ENCODE measurements around the gene ANKRD44.
A peak's percentile ranks its signal among the peaks of the same experiment; 100 is the strongest.

The ANKRD44 gene

DNA sequence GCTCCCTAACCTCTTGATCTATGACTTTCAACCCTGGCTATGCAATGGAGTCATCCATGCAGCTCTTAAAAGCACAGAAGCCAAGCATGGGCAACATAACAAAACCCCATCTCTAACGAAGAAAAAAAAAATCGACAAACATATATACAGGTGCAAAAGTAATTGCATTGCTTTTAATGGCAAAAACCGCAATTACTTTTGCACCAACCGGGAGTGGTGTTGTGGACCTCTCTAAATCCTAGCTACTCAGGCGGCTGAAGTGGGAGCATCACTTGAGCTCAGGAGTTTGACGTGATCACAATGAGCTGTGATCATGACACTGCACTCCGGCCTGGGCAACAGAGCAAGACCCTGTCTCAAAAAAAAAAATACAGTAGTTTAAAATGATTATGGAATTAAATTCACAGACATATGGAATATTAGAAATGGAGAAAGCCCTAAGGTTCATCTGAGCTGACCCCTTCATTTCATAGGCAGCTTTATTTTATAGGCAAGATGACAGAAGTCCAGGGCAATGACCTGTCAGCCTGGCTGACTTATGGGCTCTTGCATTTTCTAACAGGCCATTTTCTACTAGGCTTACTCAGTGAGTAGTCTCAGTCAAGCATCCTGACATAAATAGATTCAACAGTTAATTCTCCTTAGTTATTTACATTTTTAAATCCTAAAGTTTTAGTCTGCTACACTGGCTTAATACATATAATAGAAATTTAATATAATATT, 183.8 kb downstream of the ANKRD44 start:
- TF ChIP-seq, protein P1, sequence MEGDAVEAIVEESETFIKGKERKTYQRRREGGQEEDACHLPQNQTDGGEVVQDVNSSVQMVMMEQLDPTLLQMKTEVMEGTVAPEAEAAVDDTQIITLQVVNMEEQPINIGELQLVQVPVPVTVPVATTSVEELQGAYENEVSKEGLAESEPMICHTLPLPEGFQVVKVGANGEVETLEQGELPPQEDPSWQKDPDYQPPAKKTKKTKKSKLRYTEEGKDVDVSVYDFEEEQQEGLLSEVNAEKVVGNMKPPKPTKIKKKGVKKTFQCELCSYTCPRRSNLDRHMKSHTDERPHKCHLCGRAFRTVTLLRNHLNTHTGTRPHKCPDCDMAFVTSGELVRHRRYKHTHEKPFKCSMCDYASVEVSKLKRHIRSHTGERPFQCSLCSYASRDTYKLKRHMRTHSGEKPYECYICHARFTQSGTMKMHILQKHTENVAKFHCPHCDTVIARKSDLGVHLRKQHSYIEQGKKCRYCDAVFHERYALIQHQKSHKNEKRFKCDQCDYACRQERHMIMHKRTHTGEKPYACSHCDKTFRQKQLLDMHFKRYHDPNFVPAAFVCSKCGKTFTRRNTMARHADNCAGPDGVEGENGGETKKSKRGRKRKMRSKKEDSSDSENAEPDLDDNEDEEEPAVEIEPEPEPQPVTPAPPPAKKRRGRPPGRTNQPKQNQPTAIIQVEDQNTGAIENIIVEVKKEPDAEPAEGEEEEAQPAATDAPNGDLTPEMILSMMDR (IDR thresholded peaks at IDR 0.05; ENCODE audit: low read depth, low read length) = no peak
- DNase-seq (ENCODE audit: low read depth, low spot score) = no peak
- no peak overlapping the region for H3K4me3 ChIP-seq (ENCODE audit: low read depth, low read length)
- in situ Hi-C loops (cut with HindIII; ENCODE audit: low sequenced_read_pairs) = no loop called here

DNA sequence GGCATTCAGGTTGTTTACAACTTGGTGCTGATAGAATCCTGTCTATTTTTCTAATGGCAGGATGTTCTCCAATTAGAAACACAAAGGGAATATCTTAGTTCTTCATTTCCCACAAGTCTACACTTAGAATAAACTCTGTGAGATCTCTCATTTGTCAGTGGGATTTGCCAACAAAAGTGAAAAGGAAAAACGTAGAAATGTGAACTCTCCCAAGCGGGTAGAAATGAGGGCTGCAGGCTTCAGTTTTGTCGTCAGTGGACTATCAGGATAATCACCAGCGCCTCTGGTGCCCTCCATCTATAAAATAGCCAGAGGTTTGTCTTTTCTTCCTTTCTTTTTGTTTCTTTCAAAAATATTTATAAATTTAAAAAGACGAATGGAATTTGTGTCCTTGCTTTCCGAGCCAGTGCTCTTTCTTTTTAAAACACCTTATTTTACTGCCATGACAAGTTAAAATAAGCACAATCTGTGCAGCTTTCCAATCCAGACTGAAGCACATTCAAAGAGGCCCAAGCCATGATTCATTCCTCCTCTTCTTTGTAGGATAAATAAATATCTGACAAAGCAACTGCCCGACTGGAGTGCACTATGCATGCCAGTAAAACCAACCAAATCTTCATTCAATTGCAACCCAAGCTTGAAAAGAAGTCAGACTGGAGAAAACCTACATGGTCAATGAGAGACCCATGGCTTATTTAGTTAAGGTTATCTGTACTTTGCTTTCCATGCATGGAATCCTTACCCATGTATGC, 185.8 kb downstream of the ANKRD44 start:
- peak; percentile 80 for DNase-seq (ENCODE audit: low read depth, low spot score)
- in situ Hi-C loops (cut with HindIII; ENCODE audit: low sequenced_read_pairs) = no loop called here
- TF ChIP-seq, protein P1 (IDR thresholded peaks at IDR 0.05; ENCODE audit: low read depth, low read length) = no peak
- no peak overlapping the region for H3K4me3 ChIP-seq (ENCODE audit: low read depth, low read length)

DNA sequence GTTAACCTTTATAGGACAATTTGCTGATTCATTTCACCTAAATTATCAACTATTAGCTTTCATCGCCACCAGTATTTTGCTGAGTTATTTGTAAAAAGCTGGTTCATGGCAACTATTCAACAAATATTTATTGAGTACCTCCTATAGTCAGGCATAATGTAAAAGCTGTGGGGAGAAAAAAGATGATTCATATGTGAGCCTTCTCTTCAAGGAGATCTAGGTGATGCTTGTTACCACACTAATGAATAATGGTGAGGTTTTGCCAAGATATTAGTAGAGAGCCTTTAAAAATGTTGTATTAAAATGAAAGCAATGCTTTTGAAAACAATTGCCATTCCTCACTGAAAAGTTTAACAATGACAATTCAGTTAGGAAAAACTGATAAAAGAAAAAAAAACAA, 187.8 kb downstream of the ANKRD44 start:
- TF ChIP-seq, protein P1 (IDR thresholded peaks at IDR 0.05; ENCODE audit: low read depth, low read length) = no peak

DNA sequence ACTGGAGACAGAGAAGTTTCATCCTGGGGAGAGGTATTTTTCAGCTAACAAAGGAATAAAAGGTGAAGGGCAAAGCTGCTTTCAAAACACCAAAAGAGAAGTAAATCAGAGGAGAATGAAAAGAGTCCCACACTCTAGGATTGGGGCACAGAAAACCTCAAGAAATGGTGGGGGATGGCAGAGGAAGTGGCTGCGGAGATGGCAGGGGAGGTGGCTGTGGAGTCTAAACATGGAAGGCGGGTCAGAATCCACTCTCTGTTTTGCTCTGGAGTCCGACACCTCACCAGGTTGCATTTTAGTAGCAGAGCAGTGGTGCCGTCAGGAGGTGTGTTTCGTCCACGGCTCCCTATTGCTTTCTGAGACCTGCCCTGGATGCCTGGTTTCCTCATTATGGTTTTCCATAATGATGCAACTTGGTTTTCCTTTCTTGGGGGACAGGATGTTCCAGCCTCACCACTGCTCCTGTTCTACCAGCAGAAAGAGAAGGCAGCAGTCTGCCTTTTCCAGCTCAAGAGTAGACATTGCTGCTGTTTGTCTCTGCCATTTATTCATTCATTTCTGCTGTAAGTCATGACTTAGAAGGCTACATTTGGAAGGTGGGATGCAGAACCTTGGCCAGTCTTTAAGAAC, 188.7 kb downstream of the ANKRD44 start:
- in situ Hi-C loops (cut with HindIII; ENCODE audit: low sequenced_read_pairs) = no loop called here
- no peak overlapping the region for H3K4me3 ChIP-seq (ENCODE audit: low read depth, low read length)
- TF ChIP-seq, protein P1 (IDR thresholded peaks at IDR 0.05; ENCODE audit: low read depth, low read length) = no peak
- DNase-seq (ENCODE audit: low read depth, low spot score) = no peak

More for the DNA sequence above, 187.8 kb downstream of the ANKRD44 start:
- in situ Hi-C loops (cut with HindIII; ENCODE audit: low sequenced_read_pairs) = no loop called here
- no peak overlapping the region for H3K4me3 ChIP-seq (ENCODE audit: low read depth, low read length)
- no peak for DNase-seq (ENCODE audit: low read depth, low spot score)

DNA sequence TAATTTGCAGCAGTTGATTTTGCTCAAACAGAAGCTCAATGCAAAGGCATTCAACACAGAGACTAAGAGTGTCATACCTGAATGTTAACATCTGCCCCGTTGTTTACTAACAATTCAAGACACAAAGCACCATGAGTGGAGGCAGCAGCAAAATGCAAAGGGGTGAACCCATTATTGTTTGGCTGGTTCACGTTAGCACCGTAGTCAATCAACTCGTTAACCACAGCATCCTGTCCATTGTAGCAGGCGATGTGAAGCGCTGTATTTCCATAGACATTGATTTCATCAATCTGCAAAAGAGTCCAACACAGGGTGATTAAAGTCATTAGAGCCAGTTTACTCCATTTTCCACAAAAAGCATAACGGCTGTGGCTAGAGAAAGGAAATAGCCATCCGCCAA, 189.3 kb downstream of the ANKRD44 start:
- no peak overlapping the region for H3K4me3 ChIP-seq (ENCODE audit: low read depth, low read length)
- in situ Hi-C loops (cut with HindIII; ENCODE audit: low sequenced_read_pairs) = no loop called here
- TF ChIP-seq, protein P1 (IDR thresholded peaks at IDR 0.05; ENCODE audit: low read depth, low read length) = no peak
- no peak for DNase-seq (ENCODE audit: low read depth, low spot score)

DNA sequence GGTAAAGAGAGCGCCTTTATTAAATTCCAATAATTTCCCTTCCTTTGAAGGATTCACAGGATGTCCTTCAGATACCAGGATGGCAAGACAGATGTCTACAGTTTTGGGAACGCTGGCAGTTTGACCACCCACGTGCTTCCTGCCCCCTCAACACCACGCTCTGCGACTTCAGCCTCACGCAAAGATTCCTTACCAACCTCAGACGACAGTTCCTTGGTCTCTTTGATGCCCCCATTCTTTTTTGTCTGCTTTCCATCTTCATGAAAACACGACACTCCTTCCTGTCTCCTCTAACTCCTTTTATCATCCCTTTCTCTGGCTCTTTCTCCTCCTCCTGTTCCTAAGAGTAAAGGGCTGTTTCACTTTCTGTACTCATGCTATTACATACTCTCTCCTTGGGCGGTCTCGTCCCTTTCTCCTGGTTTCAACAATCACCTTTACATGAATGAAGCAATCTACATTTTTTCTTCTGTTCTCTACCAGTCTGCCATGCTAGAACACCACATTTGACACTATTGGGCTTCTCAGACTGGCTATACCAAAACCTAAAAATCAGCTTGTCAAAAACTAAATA, 194.2 kb downstream of the ANKRD44 start:
- in situ Hi-C loops (cut with HindIII; ENCODE audit: low sequenced_read_pairs) = no loop called here
- no peak for DNase-seq (ENCODE audit: low read depth, low spot score)
- H3K4me3 ChIP-seq (ENCODE audit: low read depth, low read length) = no peak overlapping the region
- TF ChIP-seq, protein P1 (IDR thresholded peaks at IDR 0.05; ENCODE audit: low read depth, low read length) = no peak
